Hepatocyte (in vitro differentiated cells): ENCODE measurements around the gene SYT8. TPM values are rescaled to one million over a fixed set of nuclear protein-coding genes. Genes with fewer than 3 reads are reported as not detected.

Experiments used
- DNase-seq: peaks from one replicate; pipeline ENCODE4 v3.0.0-alpha.2; 2016; ENCODE audit warnings: low spot score
- H2AFZ ChIP-seq: fragments of 200-600 bp; sonication (generic); 2 replicates; pipeline ENCODE4 v1.6.0; 2016; ENCODE audit warnings: antibody characterized with exemption, mild to moderate bottlenecking
- H3K27ac ChIP-seq: fragments of 200-600 bp; sonication (generic); 2 replicates; pipeline ENCODE4 v1.5.1; 2016; ENCODE audit warnings: mild to moderate bottlenecking
- H3K27me3 ChIP-seq: fragments of 200-600 bp; sonication (generic); 2 replicates; pipeline ENCODE4 v1.6.1; 2016
- H3K36me3 ChIP-seq: fragments of 200-600 bp; sonication (generic); replicated peaks from 2 replicates; pipeline ENCODE4 v1.5.1; 2016; ENCODE audit warnings: low read depth; ENCODE audit not compliant: insufficient read depth
- H3K4me1 ChIP-seq: fragments of 200-600 bp; sonication (generic); 2 replicates; pipeline ENCODE4 v1.5.1; 2016; ENCODE audit warnings: mild to moderate bottlenecking, moderate library complexity; ENCODE audit not compliant: insufficient read depth
- H3K4me2 ChIP-seq: fragments of 200-600 bp; sonication (generic); 2 replicates; pipeline ENCODE4 v1.6.0; 2016
- H3K4me3 ChIP-seq: fragments of 200-600 bp; sonication (generic); 2 replicates; pipeline ENCODE4 v1.5.1; 2016; ENCODE audit warnings: mild to moderate bottlenecking
- H3K79me2 ChIP-seq: fragments of 200-600 bp; sonication (generic); 2 replicates; pipeline ENCODE4 v1.6.0; 2017; ENCODE audit warnings: mild to moderate bottlenecking
- H3K9me2 ChIP-seq: fragments of 200-600 bp; sonication (generic); replicated peaks from 2 replicates; pipeline ENCODE4 v1.6.0; 2017; ENCODE audit warnings: mild to moderate bottlenecking; ENCODE audit not compliant: insufficient read depth
- H3K9me3 ChIP-seq: fragments of 200-600 bp; sonication (generic); 2 replicates; pipeline ENCODE4 v1.5.1; 2016; ENCODE audit warnings: low read depth, mild to moderate bottlenecking
- H4K20me1 ChIP-seq: fragments of 200-600 bp; sonication (generic); 2 replicates; pipeline ENCODE4 v1.6.0; 2016; ENCODE audit warnings: mild to moderate bottlenecking; ENCODE audit not compliant: insufficient read depth, poor library complexity, severe bottlenecking
- CTCF ChIP-seq: fragments of 200-600 bp; sonication (generic); IDR thresholded peaks from 2 replicates; pipeline ENCODE4 v1.5.1; 2016; ENCODE audit warnings: antibody characterized with exemption, mild to moderate bottlenecking; ENCODE audit not compliant: poor library complexity
- EZH2 ChIP-seq: fragments of 200-600 bp; sonication (generic); IDR thresholded peaks from 2 replicates; pipeline ENCODE4 v1.6.1; 2016; ENCODE audit warnings: antibody characterized with exemption, mild to moderate bottlenecking, borderline replicate concordance
- EZH2phosphoT487 ChIP-seq: fragments of 200-600 bp; sonication (generic); IDR thresholded peaks from one replicate; pipeline ENCODE4 v1.6.1; 2018; ENCODE audit warnings: antibody characterized with exemption, mild to moderate bottlenecking, low read depth, moderate library complexity; ENCODE audit not compliant: unreplicated experiment, severe bottlenecking
- WGBS: methylation state at CpG from one replicate; pipeline ENCODE4 v1.1.6; 2016; ENCODE audit warnings: low lambda C conversion rate; ENCODE audit errors: missing lambda C conversion rate; 5-methylcytosine and 5-hydroxymethylcytosine counted together
- polyA plus RNA-seq: library from polyadenylated mRNA; unstranded; fragments of >200 nt; fragmentation: Nextera tagmentation; extraction: Ambion mirVana; gene quantifications from 2 replicates; pipeline ENCODE4 v1.2.1, GENCODE V29; 2016
- total RNA-seq: library from RNA; depleted of rRNA; stranded (reverse); fragments of >200 nt; gene quantifications from 2 replicates; pipeline ENCODE4 v1.2.3, GENCODE V29; 2014

Gene SYT8
- total and polyA plus RNA-seq, 2 experiments from 2014 or later, result 6.3 to 29.2 TPM

- Histone ChIP-seq H2AFZ (no peak overlapping the region), H4K20me1 (no peaks in the 10 kb centered on the region), H3K9me3 (no peaks in the 10 kb centered on the region), H3K79me2 (peaks cover 3% of the 10 kb centered on the region), H3K27me3 (no peaks in the 10 kb centered on the region), H3K4me1 (peaks cover 57% of the 10 kb centered on the region), H3K4me3 (no peak overlapping the region), H3K27ac (no peak overlapping the region), H3K9me2 (no peaks in the 10 kb centered on the region), H3K4me2 (no peak overlapping the region), H3K36me3 (no peaks in the 10 kb centered on the region)
- DNase-seq, result no peak
- TF ChIP-seq EZH2phosphoT487 (no peak), EZH2 (no peak), CTCF (no peak)
- 87% methylated on average over 19 of the region's 19 CpGs for WGBS
These were observed 6.9 kb upstream of the SYT8 start for GRCh38 chr11:1827931-1828330.

GRCh38 chr11:1828542-1828941, 6.2 kb upstream of the SYT8 start:
- no peaks in the 10 kb centered on the region for H3K27me3 ChIP-seq
- H3K27ac ChIP-seq, result no peak overlapping the region
- H2AFZ ChIP-seq, result no peak overlapping the region
- no peaks in the 10 kb centered on the region for H3K9me3 ChIP-seq
- no peaks in the 10 kb centered on the region for H3K9me2 ChIP-seq
- no peaks in the 10 kb centered on the region for H4K20me1 ChIP-seq
- no peaks in the 10 kb centered on the region for H3K36me3 ChIP-seq
- WGBS, result 83% methylated on average over 12 of the region's 12 CpGs
- H3K79me2 ChIP-seq, result peaks cover 3% of the 10 kb centered on the region
- H3K4me2 ChIP-seq, result no peak overlapping the region
- peaks cover 63% of the 10 kb centered on the region for H3K4me1 ChIP-seq
- H3K4me3 ChIP-seq, result no peak overlapping the region
- TF ChIP-seq EZH2 (no peak), CTCF (no peak), EZH2phosphoT487 (no peak)
- no peak for DNase-seq

- DNase-seq, result no peak
- WGBS, result 80% methylated on average over 11 of the region's 11 CpGs
- H3K9me3 ChIP-seq, result no peaks in the 10 kb centered on the region
- H3K79me2 ChIP-seq, result peaks cover 3% of the 10 kb centered on the region
- no peaks in the 10 kb centered on the region for H3K9me2 ChIP-seq
- no peak overlapping the region for H3K4me2 ChIP-seq
- no peak overlapping the region for H3K4me3 ChIP-seq
- H3K36me3 ChIP-seq, result no peaks in the 10 kb centered on the region
- H3K27ac ChIP-seq, result no peak overlapping the region
- H4K20me1 ChIP-seq, result no peaks in the 10 kb centered on the region
- peaks cover 69% of the 10 kb centered on the region for H3K4me1 ChIP-seq
- H2AFZ ChIP-seq, result no peak overlapping the region
- no peak for TF ChIP-seq EZH2
- TF ChIP-seq CTCF, result no peak
- no peak for TF ChIP-seq EZH2phosphoT487
- H3K27me3 ChIP-seq, result no peaks in the 10 kb centered on the region
These were observed 5.6 kb upstream of the SYT8 start for GRCh38 chr11:1829039-1829820.
